Vagina (tissue), 2 donors: ENCODE data around the gene CCSER2.

Source experiments
- POLR2AphosphoS5 ChIP-seq, 2 donors: sonication (generic); formaldehyde crosslinking; IDR thresholded peaks; one replicate each; pipeline ENCODE4 v1.9.0; 2017; ENCODE audit warnings: antibody characterized with exemption in 2 of 2, mild to moderate bottlenecking in 2 of 2, low read depth in 1 of 2; ENCODE audit not compliant: insufficient read depth in 1 of 2
- TF ChIP-seq, protein P1 (sequence below), 3 experiments: fragments of 450-650 bp in 2 of 3; fragments of 200-600 bp in 1 of 3; sonication (generic) in 1 of 3; IDR thresholded peaks; one replicate each; pipeline ENCODE4 v1.5.1; 2017 to 2019; ENCODE audit warnings: antibody characterized with exemption in 3 of 3, mild to moderate bottlenecking in 2 of 3, moderate library complexity in 2 of 3

DNA sequence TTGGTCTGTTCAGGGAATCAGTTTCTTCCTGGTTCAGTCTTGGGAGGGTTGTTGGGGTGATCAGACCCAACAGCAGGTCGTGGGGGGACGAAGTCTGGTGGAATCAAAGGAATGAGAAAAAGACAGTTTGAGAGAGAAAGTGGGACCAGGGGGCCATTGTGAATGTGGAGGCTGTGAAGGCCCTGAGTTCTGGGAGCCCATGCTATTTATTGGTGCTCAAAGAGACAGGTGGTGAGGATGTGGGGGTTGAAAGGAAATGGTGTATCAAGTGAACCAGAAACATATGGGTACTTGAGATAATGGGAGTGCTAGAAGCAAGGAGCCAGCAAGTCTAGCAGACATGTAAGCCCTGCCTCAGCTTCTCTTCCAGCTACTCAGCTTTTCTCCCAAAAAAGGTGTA lies 84.1 kb downstream of the CCSER2 start:
- no peak for TF ChIP-seq POLR2AphosphoS5 (IDR thresholded peaks at IDR 0.05; ENCODE audit: insufficient read depth in 1 of 2, low read depth in 1 of 2)
- TF ChIP-seq, protein P1, sequence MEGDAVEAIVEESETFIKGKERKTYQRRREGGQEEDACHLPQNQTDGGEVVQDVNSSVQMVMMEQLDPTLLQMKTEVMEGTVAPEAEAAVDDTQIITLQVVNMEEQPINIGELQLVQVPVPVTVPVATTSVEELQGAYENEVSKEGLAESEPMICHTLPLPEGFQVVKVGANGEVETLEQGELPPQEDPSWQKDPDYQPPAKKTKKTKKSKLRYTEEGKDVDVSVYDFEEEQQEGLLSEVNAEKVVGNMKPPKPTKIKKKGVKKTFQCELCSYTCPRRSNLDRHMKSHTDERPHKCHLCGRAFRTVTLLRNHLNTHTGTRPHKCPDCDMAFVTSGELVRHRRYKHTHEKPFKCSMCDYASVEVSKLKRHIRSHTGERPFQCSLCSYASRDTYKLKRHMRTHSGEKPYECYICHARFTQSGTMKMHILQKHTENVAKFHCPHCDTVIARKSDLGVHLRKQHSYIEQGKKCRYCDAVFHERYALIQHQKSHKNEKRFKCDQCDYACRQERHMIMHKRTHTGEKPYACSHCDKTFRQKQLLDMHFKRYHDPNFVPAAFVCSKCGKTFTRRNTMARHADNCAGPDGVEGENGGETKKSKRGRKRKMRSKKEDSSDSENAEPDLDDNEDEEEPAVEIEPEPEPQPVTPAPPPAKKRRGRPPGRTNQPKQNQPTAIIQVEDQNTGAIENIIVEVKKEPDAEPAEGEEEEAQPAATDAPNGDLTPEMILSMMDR (IDR thresholded peaks at IDR 0.05): no peak
